Activated B cell treated with CpG ODN at 0.5 μM for 24 hours (primary cell): ENCODE measurements around the gene DNAJB4. TPM values are rescaled to one million over a fixed set of nuclear protein-coding genes. Genes with fewer than 3 reads are reported as not detected.

Experiments
- ATAC-seq: fragments of 200-7000 bp; cut with Tn5 transposase; one replicate; pipeline ENCODE4 v1.10.0; 2021; ENCODE audit warnings: low read depth, mild to moderate bottlenecking, moderate library complexity
- CTCF ChIA-PET: fragments of 350-600 bp; sonication (Branson Sonifier 250); formaldehyde crosslinking; loops from one replicate; lab custom pipeline; 2021; ENCODE audit warnings: antibody characterized with exemption; lab: Charles Lee
- POLR2A ChIA-PET: fragments of 350-600 bp; sonication (Branson Sonifier 250); formaldehyde crosslinking; loops from one replicate; lab custom pipeline; 2021; ENCODE audit warnings: antibody characterized with exemption; lab: Charles Lee
- DNase-seq: peaks from one replicate; pipeline ENCODE4 v3.0.0; 2022
- H3K27ac Mint-ChIP-seq: one replicate; pipeline ENCODE4 v1.8.0; 2020; ENCODE audit warnings: mixed read lengths
- H3K27me3 Mint-ChIP-seq: one replicate; pipeline ENCODE4 v1.8.0; 2021; ENCODE audit warnings: mixed read lengths
- H3K36me3 Mint-ChIP-seq: one replicate; pipeline ENCODE4 v1.8.0; 2021; ENCODE audit warnings: low read depth, mixed read lengths
- H3K4me1 Mint-ChIP-seq: one replicate; pipeline ENCODE4 v1.8.0; 2021; ENCODE audit warnings: mixed read lengths
- H3K4me3 Mint-ChIP-seq: one replicate; pipeline ENCODE4 v1.8.0; 2020; ENCODE audit warnings: mild to moderate bottlenecking, mixed read lengths
- H3K9me3 Mint-ChIP-seq: one replicate; pipeline ENCODE4 v1.8.0; 2020; ENCODE audit warnings: mixed read lengths
- intact Hi-C: fragments of 100-400 bp; cut with micrococcal nuclease; formaldehyde crosslinking; loops from one replicate; pipeline ENCODE4 v1.15.1; 2024
- total RNA-seq: library from RNA; stranded (reverse); gene quantifications from 2 replicates; pipeline ENCODE4 v1.2.3, GENCODE V29; 2022
- TF ChIP-seq, protein P1 (sequence below): fragments of 200-600 bp; IDR thresholded peaks from one replicate; pipeline ENCODE4 v1.8.0; 2022; ENCODE audit warnings: antibody characterized with exemption, mild to moderate bottlenecking

DNAJB4 gene
- total RNA-seq: 9.9 and 11.9 TPM in 2 replicates

- ChIA-PET CTCF (interaction anchor here (0.6 to 2.4 kb wide), 4 partner anchors 27 to 125 kb away, joined by 4 to 11 read pairs (median 5); partner anchors contain the start of gene FUBP1), POLR2A (interaction anchor here (0.7 to 7.2 kb wide), 23 partner anchors 8 to 1930 kb away, joined by 3 to 355 read pairs (median 4); partner anchors contain the start of genes FUBP1, GIPC2, MIGA1 and PIGK)
- ATAC-seq: peak; percentile 94
- Mint-ChIP-seq H3K4me3 (peak within 1 kb of the TSS; percentile 92), H3K9me3 (no peaks in the 10 kb centered on the region), H3K27me3 (peaks cover 2% of the 10 kb centered on the region), H3K4me1 (peaks cover 50% of the 10 kb centered on the region), H3K36me3 (peaks cover 7% of the 10 kb centered on the region), H3K27ac (peak within 1 kb of the TSS; percentile 99)
- no peak for DNase-seq
- intact Hi-C loops: loop anchor here (1.0 to 10.0 kb wide), 7 partner anchors 26 to 1930 kb away; partner anchors contain the start of genes FUBP1, MIGA1, PIGK and ST6GALNAC3
- TF ChIP-seq, protein P1, sequence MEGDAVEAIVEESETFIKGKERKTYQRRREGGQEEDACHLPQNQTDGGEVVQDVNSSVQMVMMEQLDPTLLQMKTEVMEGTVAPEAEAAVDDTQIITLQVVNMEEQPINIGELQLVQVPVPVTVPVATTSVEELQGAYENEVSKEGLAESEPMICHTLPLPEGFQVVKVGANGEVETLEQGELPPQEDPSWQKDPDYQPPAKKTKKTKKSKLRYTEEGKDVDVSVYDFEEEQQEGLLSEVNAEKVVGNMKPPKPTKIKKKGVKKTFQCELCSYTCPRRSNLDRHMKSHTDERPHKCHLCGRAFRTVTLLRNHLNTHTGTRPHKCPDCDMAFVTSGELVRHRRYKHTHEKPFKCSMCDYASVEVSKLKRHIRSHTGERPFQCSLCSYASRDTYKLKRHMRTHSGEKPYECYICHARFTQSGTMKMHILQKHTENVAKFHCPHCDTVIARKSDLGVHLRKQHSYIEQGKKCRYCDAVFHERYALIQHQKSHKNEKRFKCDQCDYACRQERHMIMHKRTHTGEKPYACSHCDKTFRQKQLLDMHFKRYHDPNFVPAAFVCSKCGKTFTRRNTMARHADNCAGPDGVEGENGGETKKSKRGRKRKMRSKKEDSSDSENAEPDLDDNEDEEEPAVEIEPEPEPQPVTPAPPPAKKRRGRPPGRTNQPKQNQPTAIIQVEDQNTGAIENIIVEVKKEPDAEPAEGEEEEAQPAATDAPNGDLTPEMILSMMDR: no peak
These were observed at the start of gene DNAJB4 for GRCh38 chr1:78004719-78005447. Gene DNAJB4, plus strand, starts transcription at chr1:78004939. Its CDS starts 172 bp downstream, at chr1:78005111.

DNA sequence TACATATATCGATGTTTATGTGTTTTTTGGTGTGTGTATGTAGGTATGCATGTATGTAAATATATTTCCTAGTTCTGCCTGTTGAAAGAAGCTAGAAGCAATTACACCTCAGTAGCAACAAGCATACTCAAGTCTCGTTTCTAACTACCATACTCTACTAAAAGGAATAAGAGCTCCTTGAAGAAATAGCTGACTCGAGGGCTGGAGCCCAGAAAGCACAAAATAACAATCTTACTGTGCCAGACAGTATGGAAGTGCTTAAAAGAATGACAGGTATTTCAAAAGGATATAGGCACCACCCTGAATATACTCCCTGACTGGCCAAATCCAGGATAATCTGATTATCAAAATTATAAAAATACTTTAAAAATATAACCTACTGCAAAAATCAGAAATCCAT lies 49.0 kb upstream of the DNAJB4 start:
- no peaks in the 10 kb centered on the region for H3K27me3 Mint-ChIP-seq
- no peak for ATAC-seq
- H3K4me1 Mint-ChIP-seq: peaks cover 16% of the 10 kb centered on the region
- POLR2A ChIA-PET: interaction anchor here (1.2 kb wide), 1 partner anchor 22 kb away, joined by 4 read pairs; no protein-coding TSS in a partner anchor
- TF ChIP-seq, protein P1: no peak
- peaks cover 83% of the 10 kb centered on the region for H3K36me3 Mint-ChIP-seq
- no peak overlapping the region for H3K27ac Mint-ChIP-seq
- H3K4me3 Mint-ChIP-seq: no peak overlapping the region
- no peak for DNase-seq
- H3K9me3 Mint-ChIP-seq: no peaks in the 10 kb centered on the region
- intact Hi-C loops: no loop called here
- CTCF ChIA-PET: no interaction called here

DNA sequence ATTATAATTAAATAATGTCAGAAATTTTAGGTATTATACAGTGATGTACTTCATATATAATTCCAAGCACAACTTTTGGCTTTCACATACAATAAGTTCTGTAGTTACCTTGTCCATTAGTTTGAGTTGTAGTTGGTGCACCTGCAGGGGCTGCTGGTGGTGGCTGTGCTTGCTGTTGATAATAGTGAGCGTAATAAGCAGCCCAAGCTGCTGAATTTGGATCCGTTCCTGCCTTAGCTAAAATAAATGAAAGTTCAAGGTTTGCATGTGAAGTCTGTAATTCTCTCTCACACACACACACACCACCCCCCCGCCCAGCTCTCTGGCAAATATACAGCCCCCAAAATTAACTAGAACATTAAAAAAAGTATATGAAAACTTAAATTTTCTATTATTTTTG lies 48.3 kb upstream of the DNAJB4 start:
- no peak overlapping the region for H3K27ac Mint-ChIP-seq
- H3K4me3 Mint-ChIP-seq: no peak overlapping the region
- peaks cover 9% of the 10 kb centered on the region for H3K4me1 Mint-ChIP-seq
- POLR2A ChIA-PET: interaction anchor here (1.2 kb wide), 1 partner anchor 22 kb away, joined by 4 read pairs; no protein-coding TSS in a partner anchor
- no peaks in the 10 kb centered on the region for H3K27me3 Mint-ChIP-seq
- no peak for DNase-seq
- TF ChIP-seq, protein P1: no peak
- CTCF ChIA-PET: no interaction called here
- no peak for ATAC-seq
- H3K9me3 Mint-ChIP-seq: no peaks in the 10 kb centered on the region
- peaks cover 83% of the 10 kb centered on the region for H3K36me3 Mint-ChIP-seq
- intact Hi-C loops: no loop called here

GRCh38 chr1:77958391-77958790 lies 46.3 kb upstream of the DNAJB4 start:
- no peak overlapping the region for H3K4me3 Mint-ChIP-seq
- H3K4me1 Mint-ChIP-seq: no peaks in the 10 kb centered on the region
- H3K36me3 Mint-ChIP-seq: peaks cover 87% of the 10 kb centered on the region
- no peak overlapping the region for H3K27ac Mint-ChIP-seq
- TF ChIP-seq, protein P1: no peak
- intact Hi-C loops: no loop called here
- no peaks in the 10 kb centered on the region for H3K9me3 Mint-ChIP-seq
- CTCF ChIA-PET: no interaction called here
- H3K27me3 Mint-ChIP-seq: no peaks in the 10 kb centered on the region
- POLR2A ChIA-PET: no interaction called here
- no peak for ATAC-seq
- no peak for DNase-seq

DNA sequence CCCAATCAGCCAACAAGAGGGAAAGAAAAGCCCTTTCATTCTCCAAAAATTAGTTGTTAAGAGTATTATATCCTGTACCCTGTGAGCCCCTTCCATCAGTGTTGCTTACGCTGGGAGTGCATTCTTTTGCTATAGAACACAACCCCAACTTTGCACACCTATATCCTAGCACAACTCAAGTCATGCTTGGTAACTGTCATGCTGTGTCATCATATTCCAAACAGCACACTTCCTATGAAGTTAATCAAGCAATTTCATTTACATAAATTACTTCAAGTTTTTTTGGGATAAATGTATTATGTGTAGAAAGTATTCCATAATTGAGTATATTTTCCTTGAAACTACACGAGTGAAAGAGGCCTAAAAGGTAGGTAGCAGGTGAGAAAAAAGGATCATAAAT lies 45.9 kb upstream of the DNAJB4 start:
- Mint-ChIP-seq H3K9me3 (no peaks in the 10 kb centered on the region), H3K4me1 (no peaks in the 10 kb centered on the region), H3K36me3 (peaks cover 88% of the 10 kb centered on the region), H3K4me3 (no peak overlapping the region), H3K27ac (no peak overlapping the region), H3K27me3 (no peaks in the 10 kb centered on the region)
- ATAC-seq: no peak
- intact Hi-C loops: no loop called here
- ChIA-PET CTCF (no interaction called here), POLR2A (no interaction called here)
- TF ChIP-seq, protein P1: no peak
- DNase-seq: no peak
